SU-DHL-6 (cell line): Measurements from ENCODE around the gene AHSA1.

ENCODE experiments used
- H2AFZ ChIP-seq: fragments of 200-600 bp; sonication (generic); 2 replicates; pipeline ENCODE4 v1.6.1; 2014; ENCODE audit warnings: low read depth, mild to moderate bottlenecking, moderate library complexity, mixed read lengths, antibody characterized with exemption, low read length; ENCODE audit not compliant: severe bottlenecking
- H3F3A ChIP-seq: fragments of 200-600 bp; shearing (Covaris generic); 2 replicates; pipeline ENCODE4 v1.6.0; 2016; ENCODE audit warnings: antibody characterized with exemption, mild to moderate bottlenecking; ENCODE audit not compliant: insufficient read depth
- H3K27ac ChIP-seq: fragments of 200-600 bp; sonication (generic); 2 replicates; pipeline ENCODE4 v1.5.1; 2016; ENCODE audit warnings: low read depth, mild to moderate bottlenecking, low read length, moderate library complexity, mixed read lengths
- H3K27me3 ChIP-seq: fragments of 200-600 bp; sonication (generic), shearing (Covaris generic); 2 replicates; pipeline ENCODE4 v1.6.0; 2014; ENCODE audit warnings: mild to moderate bottlenecking, low read length
- H3K36me3 ChIP-seq: fragments of 200-600 bp; sonication (generic); 2 replicates; pipeline ENCODE4 v1.6.1; 2014; ENCODE audit warnings: mild to moderate bottlenecking, low read length, mixed read lengths
- H3K4me2 ChIP-seq: fragments of 300-600, 200-600 bp; shearing (Covaris generic), sonication (generic); 2 replicates; pipeline ENCODE4 v1.6.0; 2014; ENCODE audit warnings: low read length, low read depth, mild to moderate bottlenecking; ENCODE audit not compliant: poor library complexity, severe bottlenecking
- H3K4me3 ChIP-seq: fragments of 200-600 bp; sonication (generic); 2 replicates; pipeline ENCODE4 v1.5.1; 2014; ENCODE audit warnings: antibody characterized with exemption, low read length, mild to moderate bottlenecking, mixed read lengths; ENCODE audit not compliant: insufficient read depth, poor library complexity, severe bottlenecking
- H3K79me2 ChIP-seq: fragments of 200-600 bp; sonication (generic); 2 replicates; pipeline ENCODE4 v1.6.1; 2014; ENCODE audit warnings: mild to moderate bottlenecking, low read length, moderate library complexity; ENCODE audit not compliant: insufficient read depth
- H3K9ac ChIP-seq: fragments of 200-600 bp; sonication (generic); 2 replicates; pipeline ENCODE4 v1.7.0; 2014; ENCODE audit warnings: mild to moderate bottlenecking, low read length
- H3K9me2 ChIP-seq: fragments of 200-600 bp; sonication (generic); replicated peaks from 2 replicates; pipeline ENCODE4 v1.6.1; 2014; ENCODE audit warnings: low read length; ENCODE audit not compliant: insufficient read depth
- H3K9me3 ChIP-seq: fragments of 200-600 bp; sonication (generic); 2 replicates; pipeline ENCODE4 v1.6.1; 2014; ENCODE audit warnings: low read length, mixed read lengths; ENCODE audit not compliant: insufficient read depth
- H4K20me1 ChIP-seq: fragments of 200-600 bp; sonication (generic); 2 replicates; pipeline ENCODE4 v1.6.1; 2014; ENCODE audit warnings: low read depth, mild to moderate bottlenecking, antibody characterized with exemption, low read length, moderate library complexity, mixed read lengths
- EZH2phosphoT487 ChIP-seq: fragments of 200-600 bp; sonication (generic), shearing (Covaris generic); conservative IDR thresholded peaks from 2 replicates; pipeline ENCODE4 v1.6.1; 2018; ENCODE audit warnings: mild to moderate bottlenecking, antibody characterized with exemption, low read length, moderate library complexity, mixed read lengths
- TF ChIP-seq, protein P1 (sequence below): fragments of 200-600 bp; sonication (generic); IDR thresholded peaks from one replicate; pipeline ENCODE4 v1.5.1; 2017; ENCODE audit warnings: antibody characterized with exemption, mild to moderate bottlenecking, low read length, moderate library complexity; ENCODE audit not compliant: insufficient read depth, poor library complexity, severe bottlenecking

The AHSA1 gene

DNA sequence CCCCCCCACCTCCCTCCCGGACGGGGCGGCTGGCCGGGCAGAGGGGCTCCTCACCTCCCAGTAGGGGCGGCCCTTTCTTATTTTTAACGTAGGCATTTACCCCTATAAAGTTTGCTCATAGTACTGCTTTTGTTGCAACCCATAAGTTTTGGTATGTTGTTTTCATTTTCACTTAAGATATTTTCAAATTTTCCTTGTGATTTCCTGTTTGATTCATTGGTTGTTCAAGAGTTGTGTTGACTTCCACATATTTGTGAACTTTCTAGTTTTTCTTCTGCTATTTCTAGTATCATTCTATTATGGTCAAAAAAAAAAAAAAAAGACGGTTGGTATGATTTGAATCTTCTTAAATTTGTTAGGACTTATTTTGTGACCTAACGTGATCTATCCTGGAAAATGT, 41.1 kb upstream of the AHSA1 start:
- Histone ChIP-seq H3K36me3 (no peaks in the 10 kb centered on the region), H3K4me2 (no peak overlapping the region), H3K4me3 (no peak overlapping the region), H3K27ac (no peak overlapping the region), H3K9me2 (no peaks in the 10 kb centered on the region), H2AFZ (no peak overlapping the region), H3F3A (no peaks in the 10 kb centered on the region), H4K20me1 (no peaks in the 10 kb centered on the region), H3K9me3 (no peaks in the 10 kb centered on the region), H3K27me3 (no peaks in the 10 kb centered on the region), H3K9ac (no peak overlapping the region), H3K79me2 (no peaks in the 10 kb centered on the region)
- TF ChIP-seq EZH2phosphoT487: no peak

DNA sequence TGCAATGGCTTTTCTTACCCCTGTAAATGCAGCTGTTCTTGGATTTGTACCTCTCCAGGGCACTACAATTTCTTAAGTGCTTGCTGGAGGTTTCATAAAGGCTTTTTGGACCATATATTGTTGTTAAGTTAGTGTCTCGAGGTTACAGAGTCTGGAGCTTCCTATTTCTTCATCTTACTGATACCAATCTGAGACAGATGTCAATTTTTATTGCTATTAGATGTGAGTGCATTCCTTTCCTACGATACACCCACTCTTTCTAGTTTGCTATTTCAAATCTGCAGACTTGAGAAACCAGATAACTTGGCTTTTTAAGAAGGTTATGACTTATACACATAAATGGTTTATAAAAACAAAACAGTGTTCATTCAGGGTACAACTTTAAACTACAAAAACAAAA, 36.7 kb upstream of the AHSA1 start:
- no peak overlapping the region for H3K9ac ChIP-seq
- no peak for TF ChIP-seq EZH2phosphoT487
- TF ChIP-seq, protein P1, sequence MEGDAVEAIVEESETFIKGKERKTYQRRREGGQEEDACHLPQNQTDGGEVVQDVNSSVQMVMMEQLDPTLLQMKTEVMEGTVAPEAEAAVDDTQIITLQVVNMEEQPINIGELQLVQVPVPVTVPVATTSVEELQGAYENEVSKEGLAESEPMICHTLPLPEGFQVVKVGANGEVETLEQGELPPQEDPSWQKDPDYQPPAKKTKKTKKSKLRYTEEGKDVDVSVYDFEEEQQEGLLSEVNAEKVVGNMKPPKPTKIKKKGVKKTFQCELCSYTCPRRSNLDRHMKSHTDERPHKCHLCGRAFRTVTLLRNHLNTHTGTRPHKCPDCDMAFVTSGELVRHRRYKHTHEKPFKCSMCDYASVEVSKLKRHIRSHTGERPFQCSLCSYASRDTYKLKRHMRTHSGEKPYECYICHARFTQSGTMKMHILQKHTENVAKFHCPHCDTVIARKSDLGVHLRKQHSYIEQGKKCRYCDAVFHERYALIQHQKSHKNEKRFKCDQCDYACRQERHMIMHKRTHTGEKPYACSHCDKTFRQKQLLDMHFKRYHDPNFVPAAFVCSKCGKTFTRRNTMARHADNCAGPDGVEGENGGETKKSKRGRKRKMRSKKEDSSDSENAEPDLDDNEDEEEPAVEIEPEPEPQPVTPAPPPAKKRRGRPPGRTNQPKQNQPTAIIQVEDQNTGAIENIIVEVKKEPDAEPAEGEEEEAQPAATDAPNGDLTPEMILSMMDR: no peak
- no peaks in the 10 kb centered on the region for H3K9me3 ChIP-seq
- H3K4me2 ChIP-seq: no peak overlapping the region
- H3F3A ChIP-seq: no peaks in the 10 kb centered on the region
- H3K27ac ChIP-seq: no peak overlapping the region
- no peaks in the 10 kb centered on the region for H3K79me2 ChIP-seq
- no peaks in the 10 kb centered on the region for H3K36me3 ChIP-seq
- H3K27me3 ChIP-seq: no peaks in the 10 kb centered on the region
- no peaks in the 10 kb centered on the region for H3K9me2 ChIP-seq
- H3K4me3 ChIP-seq: no peak overlapping the region
- no peaks in the 10 kb centered on the region for H4K20me1 ChIP-seq
- H2AFZ ChIP-seq: no peak overlapping the region

DNA sequence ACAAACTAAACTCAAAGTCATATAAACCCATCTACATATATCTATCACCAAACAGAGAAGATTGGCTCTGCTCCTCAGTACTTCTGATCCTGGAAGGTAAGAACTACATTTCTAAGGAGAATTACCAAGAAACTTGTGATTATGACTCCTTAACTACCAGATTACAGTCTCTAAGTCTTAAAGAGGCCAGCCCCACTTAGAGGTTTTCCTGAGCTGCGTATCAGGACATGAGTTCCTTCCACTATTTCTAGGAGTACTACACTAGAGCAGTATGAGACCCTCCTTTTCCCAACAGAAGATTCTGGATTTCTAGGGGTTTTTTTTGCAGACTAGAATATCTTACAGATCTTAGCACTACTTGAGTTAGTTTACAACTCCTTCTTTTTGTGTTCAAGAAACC, 34.5 kb upstream of the AHSA1 start, which contains the start of gene NOXRED1:
Gene NOXRED1, minus strand, starts transcription at position 101 of the 400 bp plus-strand sequence. CDS start 634 bp downstream, outside the sequence.
- Histone ChIP-seq H3K9me3 (no peaks in the 10 kb centered on the region), H3K27me3 (no peaks in the 10 kb centered on the region), H3K9me2 (no peaks in the 10 kb centered on the region), H3K4me3 (no peak within 1 kb of the TSS), H3K79me2 (no peaks in the 10 kb centered on the region), H3F3A (no peaks in the 10 kb centered on the region), H3K27ac (no peak within 1 kb of the TSS), H3K4me2 (no peak within 1 kb of the TSS), H3K36me3 (no peaks in the 10 kb centered on the region), H2AFZ (no peak within 1 kb of the TSS), H3K9ac (no peak within 1 kb of the TSS), H4K20me1 (no peaks in the 10 kb centered on the region)
- no peak for TF ChIP-seq EZH2phosphoT487

DNA sequence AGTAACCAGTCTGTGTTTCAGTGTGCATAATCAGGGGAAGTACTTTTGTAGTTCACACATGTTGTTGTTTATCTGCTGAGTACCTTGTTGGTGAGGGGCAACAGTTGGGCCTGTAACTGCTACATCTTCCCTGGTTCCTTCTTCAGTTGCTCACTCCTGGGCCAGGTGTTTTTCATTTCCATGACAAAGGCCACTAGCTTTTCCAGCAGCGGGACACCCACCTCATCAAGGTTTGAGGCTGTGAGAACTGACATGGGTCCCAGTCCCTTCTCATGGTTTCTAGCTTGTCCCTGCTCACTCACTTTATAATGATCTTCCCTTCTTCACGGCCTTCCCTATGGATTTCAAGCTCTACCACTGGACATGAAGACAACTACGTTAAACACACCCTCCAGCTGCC, 33.0 kb upstream of the AHSA1 start:
- no peaks in the 10 kb centered on the region for H3K79me2 ChIP-seq
- H3K9ac ChIP-seq: no peak overlapping the region
- no peak overlapping the region for H2AFZ ChIP-seq
- H3K4me3 ChIP-seq: no peak overlapping the region
- H3K9me2 ChIP-seq: no peaks in the 10 kb centered on the region
- no peaks in the 10 kb centered on the region for H3K27me3 ChIP-seq
- no peaks in the 10 kb centered on the region for H4K20me1 ChIP-seq
- no peak for TF ChIP-seq EZH2phosphoT487
- H3K27ac ChIP-seq: no peak overlapping the region
- H3F3A ChIP-seq: no peaks in the 10 kb centered on the region
- H3K36me3 ChIP-seq: no peaks in the 10 kb centered on the region
- H3K9me3 ChIP-seq: no peaks in the 10 kb centered on the region
- H3K4me2 ChIP-seq: no peak overlapping the region

DNA sequence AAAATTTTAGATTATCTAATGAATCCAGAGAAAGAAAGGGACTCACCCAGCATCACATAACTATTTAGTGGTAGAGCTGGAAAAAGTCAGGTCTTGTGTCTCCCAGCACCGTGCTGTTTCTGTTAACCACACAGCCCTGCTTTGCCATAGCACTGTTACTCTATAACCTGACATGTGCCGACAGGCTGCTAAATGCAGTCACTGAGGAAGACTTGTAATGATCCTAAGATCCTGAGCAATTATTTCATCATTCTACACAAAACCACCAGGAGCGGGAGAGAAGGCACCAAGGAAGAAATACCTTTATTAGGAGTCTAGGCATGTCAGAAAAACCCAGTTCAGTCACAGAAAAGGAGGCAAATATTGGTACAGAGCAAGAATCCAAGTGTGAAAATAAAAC, 31.5 kb upstream of the AHSA1 start:
- H4K20me1 ChIP-seq: no peaks in the 10 kb centered on the region

More for the DNA sequence above, 31.5 kb upstream of the AHSA1 start:
- TF ChIP-seq, protein P1: no peak
- TF ChIP-seq EZH2phosphoT487: no peak
- H3K27me3 ChIP-seq: no peaks in the 10 kb centered on the region
- peaks cover 5% of the 10 kb centered on the region; the same call in 1 of the 2 replicates for H3K36me3 ChIP-seq
- no peaks in the 10 kb centered on the region for H3K9me2 ChIP-seq
- H3K9ac ChIP-seq: no peak overlapping the region
- no peaks in the 10 kb centered on the region for H3K9me3 ChIP-seq
- no peak overlapping the region for H3K27ac ChIP-seq
- H3K4me3 ChIP-seq: no peak overlapping the region
- no peaks in the 10 kb centered on the region for H3F3A ChIP-seq
- H3K4me2 ChIP-seq: no peak overlapping the region
- H2AFZ ChIP-seq: no peak overlapping the region
- H3K79me2 ChIP-seq: no peaks in the 10 kb centered on the region
